Measurements from ENCODE around the gene PTPRN2. TPM values are rescaled to one million over a fixed set of nuclear protein-coding genes. Genes with fewer than 3 reads are reported as not detected.

The PTPRN2 gene
- polyA plus RNA-seq, 2 donors, result 0.37 to 0.40 TPM

DNA sequence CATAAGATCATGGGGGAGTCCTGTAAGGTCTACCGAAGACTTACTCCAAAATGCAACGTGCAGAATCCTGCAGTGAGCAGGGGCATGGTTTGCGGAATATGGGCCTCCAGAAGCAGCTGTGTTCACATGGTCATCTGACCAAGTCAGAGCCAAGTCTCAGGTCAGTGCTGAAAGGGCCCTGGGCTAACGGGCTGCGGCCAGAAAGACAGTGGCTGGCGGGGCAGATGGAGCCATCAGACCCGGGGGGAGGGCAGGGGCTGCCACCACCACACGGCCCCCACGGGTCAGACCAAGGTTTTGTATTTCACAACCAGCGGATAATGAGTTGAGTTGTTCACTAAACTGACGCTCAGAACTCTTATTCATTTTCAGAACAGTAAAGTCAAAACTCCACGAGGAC, 522.3 kb downstream of the PTPRN2 start:
- Histone ChIP-seq H3K4me1 (ENCODE audit: control insufficient read depth in 2 of 2, insufficient read depth in 2 of 2, low read length in 1 of 2) (no peaks in the 10 kb centered on the region), H3K36me3 (ENCODE audit: control insufficient read depth in 2 of 2, insufficient read depth in 2 of 2, low read length in 1 of 2) (no peaks in the 10 kb centered on the region), H3K27ac (ENCODE audit: low read depth in 2 of 2, low read length in 1 of 2) (no peak overlapping the region), H3K27me3 (ENCODE audit: control insufficient read depth in 1 of 2, insufficient read depth in 2 of 2, low read length in 2 of 2) (no peaks in the 10 kb centered on the region), H3K4me3 (ENCODE audit: low read depth in 1 of 2, low read length in 2 of 2) (no peak overlapping the region), H3K9me3 (ENCODE audit: control insufficient read depth in 2 of 2, insufficient read depth in 1 of 2, low read depth in 1 of 2, low read length in 1 of 2) (peaks cover 3 to 19% of the 10 kb centered on the region in 2 donors)
- 84 to 85% methylated on average over 12 of the region's 12 CpGs for WGBS, 2 donors

DNA sequence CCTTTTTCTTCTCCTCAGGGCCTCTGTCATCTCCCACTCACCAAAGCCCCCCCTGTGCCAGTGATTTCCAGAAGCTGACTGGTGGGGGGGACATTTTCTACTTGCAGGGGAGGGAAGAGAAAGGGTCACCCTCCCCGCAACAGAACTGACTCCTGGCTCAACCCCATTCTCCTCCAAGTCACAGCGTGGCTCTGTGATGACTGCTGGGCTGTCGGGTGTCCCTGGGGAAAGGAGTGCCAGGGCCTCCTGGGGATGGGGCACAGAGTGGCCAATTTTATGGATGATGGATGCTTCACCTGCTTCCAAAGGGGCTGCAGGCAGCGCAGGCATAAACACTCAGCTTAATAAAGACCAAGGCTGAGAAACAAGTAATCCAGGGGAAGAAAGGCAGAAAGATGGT, 523.0 kb downstream of the PTPRN2 start:
- peaks cover 3 to 18% of the 10 kb centered on the region in 2 donors for H3K9me3 ChIP-seq (ENCODE audit: control insufficient read depth in 2 of 2, insufficient read depth in 1 of 2, low read depth in 1 of 2, low read length in 1 of 2)
- no peaks in the 10 kb centered on the region for H3K27me3 ChIP-seq (ENCODE audit: control insufficient read depth in 1 of 2, insufficient read depth in 2 of 2, low read length in 2 of 2)
- H3K4me1 ChIP-seq (ENCODE audit: control insufficient read depth in 2 of 2, insufficient read depth in 2 of 2, low read length in 1 of 2), result no peaks in the 10 kb centered on the region
- 81 to 91% methylated on average over 4 of the region's 4 CpGs for WGBS, 2 donors
- H3K27ac ChIP-seq (ENCODE audit: low read depth in 2 of 2, low read length in 1 of 2), result no peak overlapping the region
- H3K36me3 ChIP-seq (ENCODE audit: control insufficient read depth in 2 of 2, insufficient read depth in 2 of 2, low read length in 1 of 2), result no peaks in the 10 kb centered on the region
- no peak overlapping the region for H3K4me3 ChIP-seq (ENCODE audit: low read depth in 1 of 2, low read length in 2 of 2)

DNA sequence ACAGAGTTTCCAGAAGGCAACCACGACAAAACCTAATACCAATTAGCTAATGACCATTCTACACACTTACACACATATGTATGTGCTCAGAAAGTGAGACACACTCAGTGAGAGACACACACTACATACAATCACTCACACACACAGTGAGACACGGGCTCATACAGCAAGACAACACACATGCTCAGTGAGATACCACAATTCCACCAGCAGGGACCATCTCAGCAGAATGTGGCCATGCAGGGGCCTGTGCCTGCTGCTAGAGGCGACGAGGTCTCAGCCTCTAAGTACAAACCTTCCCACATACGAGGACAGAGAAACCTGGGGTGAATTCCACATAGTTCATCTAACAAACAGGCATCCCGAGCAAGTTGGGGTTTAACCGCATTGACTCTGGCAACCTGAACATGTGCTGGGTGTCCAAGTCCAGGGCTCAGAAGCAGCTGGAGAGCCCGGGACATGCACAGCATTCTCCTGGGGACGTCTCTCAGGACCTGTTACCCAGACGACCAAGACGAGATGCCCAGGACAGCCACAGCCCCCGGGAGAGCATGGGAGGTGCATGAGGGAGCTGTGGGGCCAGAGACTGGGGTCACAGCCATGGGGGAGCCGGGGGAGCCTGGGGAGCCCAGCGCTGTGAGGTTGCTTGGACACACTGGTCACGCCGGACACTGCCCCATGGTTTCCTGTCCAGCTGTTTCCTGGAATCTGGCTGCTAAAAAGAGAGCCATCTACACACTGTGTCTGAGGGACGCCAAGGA, 523.6 kb downstream of the PTPRN2 start:
- Histone ChIP-seq H3K27ac (ENCODE audit: low read depth in 2 of 2, low read length in 1 of 2) (no peak overlapping the region), H3K4me3 (ENCODE audit: low read depth in 1 of 2, low read length in 2 of 2) (no peak overlapping the region), H3K4me1 (ENCODE audit: control insufficient read depth in 2 of 2, insufficient read depth in 2 of 2, low read length in 1 of 2) (no peaks in the 10 kb centered on the region), H3K36me3 (ENCODE audit: control insufficient read depth in 2 of 2, insufficient read depth in 2 of 2, low read length in 1 of 2) (no peaks in the 10 kb centered on the region), H3K9me3 (ENCODE audit: control insufficient read depth in 2 of 2, insufficient read depth in 1 of 2, low read depth in 1 of 2, low read length in 1 of 2) (peaks cover 3 to 14% of the 10 kb centered on the region in 2 donors), H3K27me3 (ENCODE audit: control insufficient read depth in 1 of 2, insufficient read depth in 2 of 2, low read length in 2 of 2) (no peaks in the 10 kb centered on the region)
- 70 to 73% methylated on average over 16 to 17 of the region's 17 CpGs for WGBS, 2 donors

DNA sequence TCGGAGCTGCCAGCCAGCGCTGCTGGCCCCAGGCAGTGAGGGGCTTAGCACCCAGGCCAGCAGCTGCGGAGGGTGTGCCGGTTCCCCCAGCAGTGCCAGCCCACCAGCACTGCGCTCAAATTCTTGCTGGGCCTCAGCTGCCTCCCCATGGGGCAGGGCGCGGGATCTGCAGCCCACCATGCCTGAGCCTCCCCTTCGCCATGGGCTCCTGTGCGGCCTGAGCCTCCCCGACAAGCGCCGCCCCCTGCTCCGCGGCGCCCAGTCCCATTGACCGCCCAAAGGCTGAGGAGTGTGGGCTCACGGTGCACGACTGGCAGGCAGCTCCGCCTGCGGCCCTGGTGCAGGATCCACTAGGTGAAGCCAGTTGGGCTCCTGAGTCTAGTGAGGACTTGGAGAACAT, 525.0 kb downstream of the PTPRN2 start:
- H3K36me3 ChIP-seq (ENCODE audit: control insufficient read depth in 2 of 2, insufficient read depth in 2 of 2, low read length in 1 of 2), result no peaks in the 10 kb centered on the region
- WGBS, 2 donors, result 95 to 96% methylated on average over 20 of the region's 20 CpGs
- no peak overlapping the region for H3K4me3 ChIP-seq (ENCODE audit: low read depth in 1 of 2, low read length in 2 of 2)

DNA sequence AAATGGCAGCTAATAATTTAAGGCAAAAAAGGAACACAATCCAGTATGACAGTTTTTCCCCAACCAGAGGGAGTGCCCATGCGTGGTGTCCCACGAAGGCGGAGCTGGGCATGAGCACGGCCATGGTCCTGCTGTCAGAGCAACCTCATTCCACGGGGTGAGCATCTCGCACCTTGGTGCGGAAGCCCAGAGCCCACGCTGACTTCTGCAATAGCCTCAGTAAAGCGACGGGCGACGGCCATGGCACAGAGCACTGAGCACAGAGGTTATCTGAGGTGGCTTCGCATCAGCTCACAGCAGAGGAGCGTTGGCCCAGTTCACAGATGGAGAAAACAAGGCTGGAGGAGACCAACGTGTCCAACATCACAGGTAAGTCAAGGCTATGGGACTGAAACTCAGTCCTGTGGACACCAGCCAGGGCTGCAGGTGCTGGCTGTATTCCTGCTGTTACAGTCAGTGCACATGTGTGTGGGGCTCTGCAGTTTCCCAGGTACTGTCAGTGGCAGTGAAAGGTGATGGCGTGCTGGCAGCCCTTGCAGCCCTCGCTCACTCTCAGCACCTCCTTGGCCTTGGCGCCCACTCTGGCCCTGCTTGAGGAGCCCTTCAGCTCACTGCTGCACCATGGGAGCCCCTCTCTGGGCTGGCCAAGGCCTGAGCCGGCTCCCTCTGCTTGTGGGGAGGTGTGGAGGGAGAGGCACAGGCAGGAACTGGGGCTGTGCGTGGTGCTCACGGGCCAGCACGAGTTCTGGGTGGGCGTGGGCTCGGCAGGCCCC, 525.6 kb downstream of the PTPRN2 start:
- WGBS, 2 donors, result 91 to 92% methylated on average over 24 of the region's 24 CpGs
- Histone ChIP-seq H3K36me3 (ENCODE audit: control insufficient read depth in 2 of 2, insufficient read depth in 2 of 2, low read length in 1 of 2) (no peaks in the 10 kb centered on the region), H3K27ac (ENCODE audit: low read depth in 2 of 2, low read length in 1 of 2) (no peak overlapping the region), H3K4me3 (ENCODE audit: low read depth in 1 of 2, low read length in 2 of 2) (no peak overlapping the region), H3K4me1 (ENCODE audit: control insufficient read depth in 2 of 2, insufficient read depth in 2 of 2, low read length in 1 of 2) (no peaks in the 10 kb centered on the region), H3K27me3 (ENCODE audit: control insufficient read depth in 1 of 2, insufficient read depth in 2 of 2, low read length in 2 of 2) (no peaks in the 10 kb centered on the region), H3K9me3 (ENCODE audit: control insufficient read depth in 2 of 2, insufficient read depth in 1 of 2, low read depth in 1 of 2, low read length in 1 of 2) (peaks cover 3 to 17% of the 10 kb centered on the region in 2 donors)

More for the DNA sequence above, 525.0 kb downstream of the PTPRN2 start:
- H3K4me1 ChIP-seq (ENCODE audit: control insufficient read depth in 2 of 2, insufficient read depth in 2 of 2, low read length in 1 of 2), result no peaks in the 10 kb centered on the region
- no peaks in the 10 kb centered on the region for H3K27me3 ChIP-seq (ENCODE audit: control insufficient read depth in 1 of 2, insufficient read depth in 2 of 2, low read length in 2 of 2)
- peaks cover 3 to 15% of the 10 kb centered on the region in 2 donors for H3K9me3 ChIP-seq (ENCODE audit: control insufficient read depth in 2 of 2, insufficient read depth in 1 of 2, low read depth in 1 of 2, low read length in 1 of 2)
- H3K27ac ChIP-seq (ENCODE audit: low read depth in 2 of 2, low read length in 1 of 2), result no peak overlapping the region

DNA sequence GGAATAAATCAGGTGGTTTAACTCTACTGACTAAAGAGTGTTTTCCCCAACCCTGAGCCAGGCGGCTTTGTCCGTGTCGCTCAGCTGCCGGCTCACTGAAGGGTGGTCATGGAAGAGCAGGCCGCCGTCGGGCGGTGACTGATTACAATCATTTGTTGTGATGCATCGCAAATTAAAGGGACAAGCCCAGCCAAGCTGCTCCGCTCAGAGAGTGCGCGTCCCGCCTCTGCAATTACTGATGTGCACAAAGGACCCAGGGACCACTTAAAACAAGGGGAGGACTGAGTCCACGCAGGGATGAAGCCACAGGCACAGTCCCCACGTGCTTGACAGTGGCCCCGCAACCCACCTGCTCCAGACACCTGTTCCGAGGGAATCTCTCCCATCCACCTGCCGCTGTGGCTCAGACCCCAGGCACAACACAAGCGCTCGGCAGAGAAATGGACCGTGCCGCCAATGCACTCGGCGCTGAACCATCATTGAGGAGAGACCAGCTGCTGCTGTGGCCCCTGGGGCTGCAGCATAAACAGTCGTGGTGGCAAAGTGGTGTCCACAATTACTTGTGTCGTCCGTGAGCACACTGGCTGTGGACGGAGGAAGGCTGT, 526.5 kb downstream of the PTPRN2 start:
- no peaks in the 10 kb centered on the region for H3K36me3 ChIP-seq (ENCODE audit: control insufficient read depth in 2 of 2, insufficient read depth in 2 of 2, low read length in 1 of 2)
- no peak overlapping the region for H3K27ac ChIP-seq (ENCODE audit: low read depth in 2 of 2, low read length in 1 of 2)
- no peaks in the 10 kb centered on the region for H3K27me3 ChIP-seq (ENCODE audit: control insufficient read depth in 1 of 2, insufficient read depth in 2 of 2, low read length in 2 of 2)
- no peak overlapping the region for H3K4me3 ChIP-seq (ENCODE audit: low read depth in 1 of 2, low read length in 2 of 2)
- WGBS, 2 donors, result 92 to 93% methylated on average over 28 of the region's 28 CpGs
- peaks cover 3 to 17% of the 10 kb centered on the region in 2 donors for H3K9me3 ChIP-seq (ENCODE audit: control insufficient read depth in 2 of 2, insufficient read depth in 1 of 2, low read depth in 1 of 2, low read length in 1 of 2)
- H3K4me1 ChIP-seq (ENCODE audit: control insufficient read depth in 2 of 2, insufficient read depth in 2 of 2, low read length in 1 of 2), result no peaks in the 10 kb centered on the region

DNA sequence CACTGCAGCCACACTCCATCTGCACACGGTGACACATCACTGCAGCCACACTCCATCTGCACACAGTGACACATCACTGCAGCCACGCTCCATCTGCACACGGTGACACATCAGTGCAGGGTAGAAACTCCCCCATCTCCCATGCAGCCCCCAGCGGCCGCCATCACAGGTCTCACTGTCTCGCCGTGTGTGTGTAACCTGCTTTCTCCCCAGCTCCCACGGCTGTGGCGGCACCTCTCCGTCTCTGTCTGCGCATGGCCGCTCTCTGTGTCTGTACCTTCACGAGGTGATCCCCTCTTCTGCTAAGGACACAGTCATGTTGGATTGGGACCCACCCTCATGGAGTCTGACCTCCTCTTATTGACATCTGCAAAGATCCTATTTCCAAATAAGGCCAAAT, 527.4 kb downstream of the PTPRN2 start:
- H3K27me3 ChIP-seq (ENCODE audit: control insufficient read depth in 1 of 2, insufficient read depth in 2 of 2, low read length in 2 of 2), result no peaks in the 10 kb centered on the region
- peaks cover 3 to 17% of the 10 kb centered on the region in 2 donors for H3K9me3 ChIP-seq (ENCODE audit: control insufficient read depth in 2 of 2, insufficient read depth in 1 of 2, low read depth in 1 of 2, low read length in 1 of 2)
- H3K4me3 ChIP-seq (ENCODE audit: low read depth in 1 of 2, low read length in 2 of 2), result no peak overlapping the region
- no peaks in the 10 kb centered on the region for H3K4me1 ChIP-seq (ENCODE audit: control insufficient read depth in 2 of 2, insufficient read depth in 2 of 2, low read length in 1 of 2)
- H3K36me3 ChIP-seq (ENCODE audit: control insufficient read depth in 2 of 2, insufficient read depth in 2 of 2, low read length in 1 of 2), result no peaks in the 10 kb centered on the region
- H3K27ac ChIP-seq (ENCODE audit: low read depth in 2 of 2, low read length in 1 of 2), result no peak overlapping the region
- WGBS, 2 donors, result 92 to 94% methylated on average over 12 to 13 of the region's 13 CpGs

DNA sequence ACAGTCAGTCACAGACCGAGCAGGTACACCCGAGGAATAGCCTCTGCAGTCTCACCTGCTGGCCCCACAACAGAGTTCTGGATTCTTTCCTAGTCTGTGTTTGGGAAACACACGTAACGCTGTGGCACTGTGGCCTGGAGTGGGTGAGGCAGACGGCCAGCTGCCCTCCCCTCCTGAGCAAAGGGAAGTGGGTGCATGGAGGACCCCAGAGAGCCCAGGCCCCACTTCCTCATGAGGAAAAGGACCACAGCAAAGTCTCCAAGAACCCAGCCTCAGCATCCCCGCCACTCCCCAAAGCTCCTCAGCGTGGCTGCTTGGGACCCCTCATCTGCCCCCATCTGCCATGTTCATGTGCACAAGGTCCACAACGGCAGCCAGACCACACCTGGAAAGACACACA, 530.2 kb downstream of the PTPRN2 start:
- Histone ChIP-seq H3K27ac (ENCODE audit: low read depth in 2 of 2, low read length in 1 of 2) (no peak overlapping the region), H3K36me3 (ENCODE audit: control insufficient read depth in 2 of 2, insufficient read depth in 2 of 2, low read length in 1 of 2) (no peaks in the 10 kb centered on the region), H3K4me1 (ENCODE audit: control insufficient read depth in 2 of 2, insufficient read depth in 2 of 2, low read length in 1 of 2) (no peaks in the 10 kb centered on the region), H3K9me3 (ENCODE audit: control insufficient read depth in 2 of 2, insufficient read depth in 1 of 2, low read depth in 1 of 2, low read length in 1 of 2) (peaks cover 3 to 17% of the 10 kb centered on the region in 2 donors), H3K4me3 (ENCODE audit: low read depth in 1 of 2, low read length in 2 of 2) (no peak overlapping the region), H3K27me3 (ENCODE audit: control insufficient read depth in 1 of 2, insufficient read depth in 2 of 2, low read length in 2 of 2) (no peaks in the 10 kb centered on the region)
- WGBS, 2 donors, result 90 to 91% methylated on average over 8 of the region's 8 CpGs

DNA sequence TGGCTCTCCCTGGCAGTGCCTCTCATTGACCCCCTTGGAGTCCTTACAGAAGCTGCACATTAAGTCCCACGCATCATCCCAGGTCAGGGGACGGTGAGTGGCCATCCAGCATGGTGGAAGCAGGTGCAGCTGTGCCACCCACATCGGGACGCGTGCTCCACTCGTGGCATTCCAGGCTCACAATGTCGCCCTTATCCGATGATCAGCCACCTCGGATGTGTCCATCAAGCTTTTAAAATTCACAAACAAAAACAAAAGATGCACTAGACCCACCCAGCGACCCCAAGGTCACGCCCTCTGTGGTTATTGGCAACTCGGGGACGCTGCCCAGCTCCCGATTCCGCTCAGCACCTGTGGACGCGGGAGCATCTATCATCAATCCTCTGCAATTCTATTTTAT, 530.9 kb downstream of the PTPRN2 start:
- H3K9me3 ChIP-seq (ENCODE audit: control insufficient read depth in 2 of 2, insufficient read depth in 1 of 2, low read depth in 1 of 2, low read length in 1 of 2), result peaks cover 0 to 10% of the 10 kb centered on the region in 2 donors
- H3K4me1 ChIP-seq (ENCODE audit: control insufficient read depth in 2 of 2, insufficient read depth in 2 of 2, low read length in 1 of 2), result no peaks in the 10 kb centered on the region
- no peaks in the 10 kb centered on the region for H3K36me3 ChIP-seq (ENCODE audit: control insufficient read depth in 2 of 2, insufficient read depth in 2 of 2, low read length in 1 of 2)
- WGBS, 2 donors, result 88 to 94% methylated on average over 17 of the region's 17 CpGs
- no peak overlapping the region for H3K4me3 ChIP-seq (ENCODE audit: low read depth in 1 of 2, low read length in 2 of 2)
- no peaks in the 10 kb centered on the region for H3K27me3 ChIP-seq (ENCODE audit: control insufficient read depth in 1 of 2, insufficient read depth in 2 of 2, low read length in 2 of 2)
- H3K27ac ChIP-seq (ENCODE audit: low read depth in 2 of 2, low read length in 1 of 2), result no peak overlapping the region
